ENCODE results near the gene TMIGD2.

- TF ChIP-seq CTCF (IDR thresholded peaks at IDR 0.05; ENCODE audit: low read length) (no peak), EZH2 (IDR thresholded peaks at IDR 0.05; ENCODE audit: borderline replicate concordance, low read length) (no peak)
Observed at GRCh38 chr19:4337906-4338440, 35.8 kb upstream of the TMIGD2 start.

All from OCI-LY1 (cell line).